ENCODE measurements around the gene ALG12.

DNA sequence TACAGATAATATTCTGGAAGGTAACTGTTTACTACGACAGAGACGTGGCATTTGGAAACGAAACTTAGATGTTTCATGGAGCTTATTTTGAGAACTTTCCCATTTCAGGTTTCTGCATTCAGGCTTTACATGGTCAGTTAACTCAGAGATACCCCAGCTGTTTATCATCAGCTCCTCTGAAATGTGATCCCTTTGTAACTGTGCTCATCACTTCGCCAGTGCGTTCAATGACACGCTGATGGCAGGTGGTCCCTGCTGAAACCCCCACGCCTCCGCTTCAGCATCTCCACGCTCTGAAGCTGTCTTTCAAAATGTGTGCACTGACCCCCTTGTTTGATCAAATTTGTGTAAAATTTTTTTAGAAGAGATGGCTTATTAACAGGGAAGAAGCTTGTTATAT, 30.5 kb downstream of the ALG12 start:
- TF ChIP-seq ETV6 (CRISPR knock-in tag; IDR thresholded peaks at IDR 0.05), result no peak
- TF ChIP-seq NFATC4 (CRISPR knock-in tag; IDR thresholded peaks at IDR 0.05), result no peak
- TF ChIP-seq, protein P1, sequence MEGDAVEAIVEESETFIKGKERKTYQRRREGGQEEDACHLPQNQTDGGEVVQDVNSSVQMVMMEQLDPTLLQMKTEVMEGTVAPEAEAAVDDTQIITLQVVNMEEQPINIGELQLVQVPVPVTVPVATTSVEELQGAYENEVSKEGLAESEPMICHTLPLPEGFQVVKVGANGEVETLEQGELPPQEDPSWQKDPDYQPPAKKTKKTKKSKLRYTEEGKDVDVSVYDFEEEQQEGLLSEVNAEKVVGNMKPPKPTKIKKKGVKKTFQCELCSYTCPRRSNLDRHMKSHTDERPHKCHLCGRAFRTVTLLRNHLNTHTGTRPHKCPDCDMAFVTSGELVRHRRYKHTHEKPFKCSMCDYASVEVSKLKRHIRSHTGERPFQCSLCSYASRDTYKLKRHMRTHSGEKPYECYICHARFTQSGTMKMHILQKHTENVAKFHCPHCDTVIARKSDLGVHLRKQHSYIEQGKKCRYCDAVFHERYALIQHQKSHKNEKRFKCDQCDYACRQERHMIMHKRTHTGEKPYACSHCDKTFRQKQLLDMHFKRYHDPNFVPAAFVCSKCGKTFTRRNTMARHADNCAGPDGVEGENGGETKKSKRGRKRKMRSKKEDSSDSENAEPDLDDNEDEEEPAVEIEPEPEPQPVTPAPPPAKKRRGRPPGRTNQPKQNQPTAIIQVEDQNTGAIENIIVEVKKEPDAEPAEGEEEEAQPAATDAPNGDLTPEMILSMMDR (IDR thresholded peaks at IDR 0.05), result no peak
- TF ChIP-seq, protein P2, sequence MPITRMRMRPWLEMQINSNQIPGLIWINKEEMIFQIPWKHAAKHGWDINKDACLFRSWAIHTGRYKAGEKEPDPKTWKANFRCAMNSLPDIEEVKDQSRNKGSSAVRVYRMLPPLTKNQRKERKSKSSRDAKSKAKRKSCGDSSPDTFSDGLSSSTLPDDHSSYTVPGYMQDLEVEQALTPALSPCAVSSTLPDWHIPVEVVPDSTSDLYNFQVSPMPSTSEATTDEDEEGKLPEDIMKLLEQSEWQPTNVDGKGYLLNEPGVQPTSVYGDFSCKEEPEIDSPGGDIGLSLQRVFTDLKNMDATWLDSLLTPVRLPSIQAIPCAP (CRISPR knock-in tag; IDR thresholded peaks at IDR 0.05), result no peak
- TF ChIP-seq GABPB1 (CRISPR knock-in tag; IDR thresholded peaks at IDR 0.05), result no peak
- no peak for TF ChIP-seq TCF7 (CRISPR knock-in tag; IDR thresholded peaks at IDR 0.05; ENCODE audit: low read depth)
- no peak for TF ChIP-seq NR3C1 (CRISPR knock-in tag; conservative IDR thresholded peaks at IDR 0.05; ENCODE audit: low read depth)
- no peak for TF ChIP-seq ZNF219 (CRISPR knock-in tag; IDR thresholded peaks at IDR 0.05; ENCODE audit: borderline replicate concordance)
- TF ChIP-seq RELA (CRISPR knock-in tag; IDR thresholded peaks at IDR 0.05; ENCODE audit: borderline replicate concordance), result no peak
- TF ChIP-seq, protein P3, sequence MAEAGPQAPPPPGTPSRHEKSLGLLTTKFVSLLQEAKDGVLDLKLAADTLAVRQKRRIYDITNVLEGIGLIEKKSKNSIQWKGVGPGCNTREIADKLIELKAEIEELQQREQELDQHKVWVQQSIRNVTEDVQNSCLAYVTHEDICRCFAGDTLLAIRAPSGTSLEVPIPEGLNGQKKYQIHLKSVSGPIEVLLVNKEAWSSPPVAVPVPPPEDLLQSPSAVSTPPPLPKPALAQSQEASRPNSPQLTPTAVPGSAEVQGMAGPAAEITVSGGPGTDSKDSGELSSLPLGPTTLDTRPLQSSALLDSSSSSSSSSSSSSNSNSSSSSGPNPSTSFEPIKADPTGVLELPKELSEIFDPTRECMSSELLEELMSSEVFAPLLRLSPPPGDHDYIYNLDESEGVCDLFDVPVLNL (CRISPR knock-in tag; IDR thresholded peaks at IDR 0.05; ENCODE audit: borderline replicate concordance, low read depth), result no peak

Data from WTC11 (cell line).